Right lobe of liver (tissue), 6 donors: ENCODE results near the gene METTL1. TPM values are rescaled to one million over a fixed set of nuclear protein-coding genes. Genes with fewer than 3 reads are reported as not detected.

Source experiments
- ATAC-seq, 4 donors: fragments of 200-7000 bp; cut with Tn5 transposase; one replicate each; pipeline ENCODE4 v1.9.1; 2020; ENCODE audit warnings: mild to moderate bottlenecking in 4 of 4, moderate library complexity in 4 of 4
- DNase-seq, 3 donors: peaks; one replicate each; pipeline ENCODE4 v3.0.0-alpha.2; 2020
- H3K27ac ChIP-seq, 3 donors: fragments of 200-600 bp; one replicate each; pipeline ENCODE4 v1.8.0; 2022
- H3K27me3 ChIP-seq, 2 donors: fragments of 200-600 bp; one replicate each; pipeline ENCODE4 v1.8.0; 2022
- H3K36me3 ChIP-seq, 4 donors: fragments of 200-600 bp; sonication (generic) in 1 of 4; one replicate each; pipeline versions ENCODE4 v1.5.1 to v1.8.0; 2017 to 2022; ENCODE audit warnings: control low read depth in 1 of 4
- H3K4me1 ChIP-seq, 4 donors: fragments of 200-600 bp; sonication (generic) in 1 of 4; one replicate each; pipeline versions ENCODE4 v1.5.1 to v1.8.0; 2017 to 2022; ENCODE audit warnings: control low read depth in 1 of 4
- H3K4me3 ChIP-seq, 3 donors: fragments of 200-600 bp; one replicate each; pipeline ENCODE4 v1.8.0; 2022
- H3K9me3 ChIP-seq, 4 donors: fragments of 200-600 bp; sonication (generic) in 1 of 4; one replicate each; pipeline versions ENCODE4 v1.5.1 to v1.8.0; 2017 to 2022; ENCODE audit warnings: control low read depth in 1 of 4
- POLR2A ChIP-seq: fragments of 450-650 bp; IDR thresholded peaks from one replicate; pipeline ENCODE4 v1.6.1; 2017; ENCODE audit warnings: antibody characterized with exemption, mild to moderate bottlenecking
- WGBS: methylation state at CpG from one replicate; pipeline ENCODE4 v1.1.6; 2018; ENCODE audit warnings: low coverage, low lambda C conversion rate; ENCODE audit not compliant: insufficient coverage; ENCODE audit errors: missing lambda C conversion rate; 5-methylcytosine and 5-hydroxymethylcytosine counted together
- intact Hi-C, 2 donors: fragments of 100-400 bp; cut with DNase I; formaldehyde crosslinking; loops; one replicate each; pipeline versions ENCODE4 v1.11.2 to v1.14.1; 2022
- total RNA-seq, 6 experiments: library from RNA; depleted of rRNA in 2 of 6; stranded (reverse); fragments of >200 nt in 2 of 6; fragmentation: NEBNext Ultra II Directional in 3 of 6; extraction: Animal tissue kit (Norgen Biotek cat#: 25700) in 3 of 6; gene quantifications; one replicate each; pipeline versions ENCODE4 v1.1.0 to v1.2.4, GENCODE V29; 2016 to 2023
- TF ChIP-seq, protein P1 (sequence below), 4 donors: fragments of 200-600 bp in 3 of 4; fragments of 450-650 bp in 1 of 4; IDR thresholded peaks; one replicate each; pipeline versions ENCODE4 v1.5.1 to v1.8.0; 2016 to 2022; ENCODE audit warnings: antibody characterized with exemption in 4 of 4, mild to moderate bottlenecking in 2 of 4
- donor health status: DM: no; HTN: yes; CAD: no.
- donor health status: DM: no; HTN: no; CAD: no.
- donor health status: DM: no; HTN: no; CAD: no.
- donor health status: DM: no; HTN: yes; CAD: no.
- donor health status: DM: no; HTN: yes; CAD: no.

The METTL1 gene
- total RNA-seq, 6 experiments from 2014 or later = 9.7 to 13.6 (median 10.3) TPM

DNA sequence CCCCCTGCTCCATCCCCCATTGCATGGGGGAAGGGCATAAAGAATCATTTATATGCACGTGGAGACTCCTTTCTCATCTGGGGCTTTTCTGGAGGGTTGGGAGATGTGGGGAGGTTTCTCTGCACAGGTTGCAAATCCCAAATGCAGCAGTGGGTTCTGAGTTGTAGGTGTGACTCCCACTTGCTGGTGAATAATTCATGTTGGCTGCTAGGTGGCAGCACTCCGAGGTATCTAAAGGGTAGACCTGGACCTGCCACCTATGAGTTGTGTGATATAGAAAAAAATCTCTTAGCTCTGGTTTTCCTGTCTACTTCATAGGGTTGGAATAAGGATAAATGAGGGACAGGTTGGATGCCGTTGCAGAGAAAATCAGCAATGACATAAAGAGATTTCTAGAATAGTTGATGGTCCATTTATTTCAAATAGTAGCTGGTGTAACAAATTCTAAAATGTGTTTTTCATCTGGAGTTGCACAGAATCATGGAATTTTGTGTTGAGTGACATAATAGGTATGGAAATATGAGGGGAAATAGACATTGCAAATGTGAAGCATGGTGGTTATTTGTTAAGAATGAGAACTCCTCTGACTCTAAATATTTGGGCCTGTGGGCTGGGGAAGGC, 12.4 kb downstream of the METTL1 start:
- DNase-seq (no peak), ATAC-seq (peak; percentile 20 to 43 (median 26))
- H3K27me3 ChIP-seq = peaks cover 4 to 6% of the 10 kb centered on the region in 2 donors
- WGBS = 40% methylated on average over 3 of the region's 3 CpGs
- no peak overlapping the region for H3K27ac ChIP-seq
- H3K9me3 ChIP-seq = no peaks in the 10 kb centered on the region
- H3K36me3 ChIP-seq = no peaks in the 10 kb centered on the region
- H3K4me1 ChIP-seq = peaks cover 0 to 10% (median 0%) of the 10 kb centered on the region in 4 donors
- no peak overlapping the region for H3K4me3 ChIP-seq
- TF ChIP-seq POLR2A = no peak
- TF ChIP-seq, protein P1, sequence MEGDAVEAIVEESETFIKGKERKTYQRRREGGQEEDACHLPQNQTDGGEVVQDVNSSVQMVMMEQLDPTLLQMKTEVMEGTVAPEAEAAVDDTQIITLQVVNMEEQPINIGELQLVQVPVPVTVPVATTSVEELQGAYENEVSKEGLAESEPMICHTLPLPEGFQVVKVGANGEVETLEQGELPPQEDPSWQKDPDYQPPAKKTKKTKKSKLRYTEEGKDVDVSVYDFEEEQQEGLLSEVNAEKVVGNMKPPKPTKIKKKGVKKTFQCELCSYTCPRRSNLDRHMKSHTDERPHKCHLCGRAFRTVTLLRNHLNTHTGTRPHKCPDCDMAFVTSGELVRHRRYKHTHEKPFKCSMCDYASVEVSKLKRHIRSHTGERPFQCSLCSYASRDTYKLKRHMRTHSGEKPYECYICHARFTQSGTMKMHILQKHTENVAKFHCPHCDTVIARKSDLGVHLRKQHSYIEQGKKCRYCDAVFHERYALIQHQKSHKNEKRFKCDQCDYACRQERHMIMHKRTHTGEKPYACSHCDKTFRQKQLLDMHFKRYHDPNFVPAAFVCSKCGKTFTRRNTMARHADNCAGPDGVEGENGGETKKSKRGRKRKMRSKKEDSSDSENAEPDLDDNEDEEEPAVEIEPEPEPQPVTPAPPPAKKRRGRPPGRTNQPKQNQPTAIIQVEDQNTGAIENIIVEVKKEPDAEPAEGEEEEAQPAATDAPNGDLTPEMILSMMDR (IDR thresholded peaks at IDR 0.05) = peak; percentile 25 to 55 (median 48)
- intact Hi-C loops = no loop called here

DNA sequence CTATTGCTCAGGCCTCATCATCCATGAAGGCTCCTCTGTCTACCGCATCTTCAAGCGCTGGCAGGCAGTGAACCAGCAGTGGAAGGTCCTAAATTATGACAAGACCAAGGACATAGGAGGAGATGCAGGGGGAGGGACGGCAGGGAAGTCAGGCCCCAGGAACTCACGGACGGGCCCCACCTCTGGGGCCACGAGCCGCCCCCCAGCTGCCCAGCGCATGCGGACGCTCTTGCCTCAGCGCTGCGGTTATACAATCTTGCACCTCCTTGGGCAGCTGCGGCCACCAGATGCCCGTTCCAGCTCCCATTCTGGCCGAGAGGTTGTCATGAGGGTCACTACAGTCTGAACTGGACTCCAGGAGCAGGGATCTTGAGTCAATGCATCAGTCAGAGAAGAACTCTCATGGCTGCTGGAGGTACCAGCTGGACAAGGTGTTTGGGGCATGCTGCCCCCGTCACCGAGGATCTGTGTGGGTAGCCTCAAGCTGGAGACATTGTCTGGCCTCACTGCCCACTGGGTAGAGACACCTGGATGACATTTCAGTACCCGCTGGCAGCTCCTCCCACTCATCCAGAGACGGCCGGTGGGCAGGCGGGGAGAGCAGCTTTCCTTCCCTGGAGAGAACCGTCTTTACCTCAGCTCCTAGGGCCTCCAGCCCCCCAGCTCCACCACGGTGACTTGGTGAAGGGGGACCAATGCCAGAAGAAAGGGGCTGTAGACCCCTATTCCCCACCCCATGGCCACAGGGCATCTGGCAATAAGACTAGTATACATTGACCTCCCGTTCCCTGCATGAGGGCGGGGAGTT, 13.1 kb downstream of the METTL1 start:
- no peak for TF ChIP-seq POLR2A
- TF ChIP-seq, protein P1 (IDR thresholded peaks at IDR 0.05) = no peak
- intact Hi-C loops = no loop called here

DNA sequence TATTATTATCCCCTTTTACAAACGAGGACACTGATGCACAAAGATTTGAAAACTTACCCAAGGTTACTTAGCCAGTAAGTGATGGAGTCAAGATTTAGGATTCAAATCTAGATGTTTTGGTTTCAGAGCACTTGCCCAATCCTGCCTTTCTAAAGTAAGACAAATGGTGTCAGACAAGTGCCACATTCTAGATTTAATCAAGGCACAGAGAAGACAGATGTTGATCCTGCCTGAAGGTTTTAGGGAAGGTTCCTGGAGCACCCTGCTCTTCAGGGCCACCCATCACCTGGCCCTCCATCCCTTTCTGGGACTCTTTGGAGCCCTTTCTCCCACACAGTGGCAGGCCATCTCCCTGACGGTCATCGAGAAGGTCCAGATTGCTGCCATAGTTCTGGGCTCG, 14.1 kb downstream of the METTL1 start:
- WGBS = 100% methylated on average over 4 of the region's 4 CpGs
- Histone ChIP-seq H3K4me1 (peaks cover 0 to 12% (median 0%) of the 10 kb centered on the region in 4 donors), H3K4me3 (no peak overlapping the region), H3K36me3 (no peaks in the 10 kb centered on the region), H3K27ac (no peak overlapping the region), H3K27me3 (no peaks in the 10 kb centered on the region), H3K9me3 (no peaks in the 10 kb centered on the region)
- ATAC-seq (no peak), DNase-seq (no peak)
- TF ChIP-seq, protein P1 (IDR thresholded peaks at IDR 0.05) = no peak
- TF ChIP-seq POLR2A = no peak
- intact Hi-C loops = no loop called here

More for the DNA sequence above, 13.1 kb downstream of the METTL1 start:
- no peak overlapping the region for H3K27ac ChIP-seq
- no peak for ATAC-seq
- H3K4me3 ChIP-seq = no peak overlapping the region
- H3K27me3 ChIP-seq = no peaks in the 10 kb centered on the region
- H3K4me1 ChIP-seq = peaks cover 0 to 10% (median 0%) of the 10 kb centered on the region in 4 donors
- H3K9me3 ChIP-seq = no peaks in the 10 kb centered on the region
- 86% methylated on average over 6 of the region's 25 CpGs for WGBS
- DNase-seq = no peak
- no peaks in the 10 kb centered on the region for H3K36me3 ChIP-seq

DNA sequence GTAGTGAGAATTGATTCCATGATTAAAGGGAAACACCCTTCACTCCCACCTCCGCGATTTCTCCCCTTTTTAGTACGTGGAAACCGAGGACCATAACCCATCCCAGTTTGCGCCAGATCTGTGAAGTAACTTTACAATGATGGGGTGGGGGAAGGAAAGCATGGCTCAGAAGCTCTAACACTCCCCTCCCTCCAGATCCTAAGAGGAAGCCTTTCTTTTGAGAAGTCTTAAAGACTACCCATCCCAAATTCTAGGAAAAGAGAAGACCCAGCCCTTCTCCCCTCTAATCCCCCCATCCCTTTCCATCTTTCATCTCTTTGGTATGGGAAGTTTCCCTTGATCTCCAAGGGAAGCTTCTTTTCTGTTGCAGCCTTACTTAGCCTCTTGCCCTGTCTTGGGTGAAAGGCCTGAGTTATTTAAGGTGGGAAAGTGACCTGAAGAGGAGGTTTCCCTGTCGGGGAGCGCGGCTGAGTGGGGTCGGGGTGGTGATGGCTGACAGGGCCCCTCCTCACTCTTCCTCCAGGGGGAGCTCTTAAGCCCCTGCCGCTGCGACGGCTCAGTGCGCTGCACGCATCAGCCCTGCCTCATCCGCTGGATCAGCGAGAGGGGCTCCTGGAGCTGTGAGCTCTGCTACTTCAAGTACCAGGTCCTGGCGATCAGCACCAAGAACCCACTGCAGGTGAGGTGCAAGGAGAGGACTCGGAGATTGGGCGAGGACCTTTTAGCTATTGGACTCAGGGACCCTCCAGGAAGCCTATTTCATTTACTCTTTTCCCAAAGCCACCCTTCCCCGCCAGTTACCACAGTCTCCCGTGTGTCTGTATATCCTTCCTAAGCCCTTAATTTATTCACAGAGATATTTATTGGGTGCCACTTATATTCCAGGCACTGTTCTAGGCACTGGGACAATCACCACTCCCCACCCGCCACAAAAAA, 15.2 kb downstream of the METTL1 start:
- 42% methylated on average over 11 of the region's 22 CpGs for WGBS
- Histone ChIP-seq H3K4me3 (peak overlapping the region; percentile 49 to 63 (median 56)), H3K36me3 (no peaks in the 10 kb centered on the region), H3K27ac (no peak overlapping the region), H3K4me1 (peaks cover 0 to 15% (median 0%) of the 10 kb centered on the region in 4 donors), H3K9me3 (no peaks in the 10 kb centered on the region), H3K27me3 (no peaks in the 10 kb centered on the region)
- peak in 1 of 3 donors; percentile 52 for DNase-seq
- ATAC-seq = no peak
- TF ChIP-seq, protein P1 (IDR thresholded peaks at IDR 0.05) = peak; percentile 27 to 57 (median 49)
- TF ChIP-seq POLR2A = no peak
- intact Hi-C loops = no loop called here
